WTC11 (cell line): ENCODE measurements around the gene SKP2. TPM values are rescaled to one million over a fixed set of nuclear protein-coding genes. Genes with fewer than 3 reads are reported as not detected.

Experiments used
- ATAC-seq: fragments of 200-7000 bp; cut with Tn5 transposase; 2 replicates; pipeline ENCODE4 v1.10.0; 2021; ENCODE audit warnings: mild to moderate bottlenecking, moderate library complexity
- CTCF ChIA-PET: fragments of 300-600 bp; sonication (Branson Sonifier 250); formaldehyde crosslinking; loops from one replicate; lab custom pipeline; 2021; ENCODE audit warnings: antibody characterized with exemption; lab: Charles Lee
- POLR2A ChIA-PET: fragments of 350-600 bp; sonication (Branson Sonifier 250); formaldehyde crosslinking; loops from one replicate; lab custom pipeline; 2021; ENCODE audit warnings: antibody characterized with exemption; lab: Charles Lee
- DNase-seq: peaks from one replicate; pipeline ENCODE4 v3.0.0; 2021; ENCODE audit warnings: low spot score
- H3K27ac Mint-ChIP-seq: 2 replicates; pipeline ENCODE4 v1.8.0; 2021; ENCODE audit warnings: mixed read lengths
- H3K27me3 Mint-ChIP-seq: 2 replicates; pipeline ENCODE4 v1.8.0; 2021; ENCODE audit warnings: low read depth, mild to moderate bottlenecking, moderate library complexity, mixed read lengths
- H3K36me3 Mint-ChIP-seq: 2 replicates; pipeline ENCODE4 v1.8.0; 2021; ENCODE audit warnings: mixed read lengths
- H3K4me1 Mint-ChIP-seq: 2 replicates; pipeline ENCODE4 v1.8.0; 2022; ENCODE audit warnings: mixed read lengths
- H3K4me3 Mint-ChIP-seq: 2 replicates; pipeline ENCODE4 v1.8.0; 2021; ENCODE audit warnings: mild to moderate bottlenecking, moderate library complexity, mixed read lengths
- H3K9me3 Mint-ChIP-seq: 2 replicates; pipeline ENCODE4 v1.8.0; 2021; ENCODE audit warnings: mixed read lengths
- ATF1 ChIP-seq: sonication (generic); formaldehyde crosslinking; IDR thresholded peaks from 2 replicates; pipeline ENCODE4 v1.8.1; 2023; ENCODE audit warnings: mild to moderate bottlenecking, moderate library complexity, missing genetic modification reagents
- NFATC4 ChIP-seq: fragments of 250-450 bp; sonication (Bioruptor Pico); IDR thresholded peaks from 2 replicates; pipeline ENCODE4 v1.9.0; 2021; ENCODE audit warnings: mild to moderate bottlenecking
- RELA ChIP-seq: sonication (generic); formaldehyde crosslinking; IDR thresholded peaks from 2 replicates; pipeline ENCODE4 v1.8.1; 2022; ENCODE audit warnings: missing genetic modification reagents, mild to moderate bottlenecking, borderline replicate concordance
- SP1 ChIP-seq: sonication (generic); formaldehyde crosslinking; conservative IDR thresholded peaks from 2 replicates; pipeline ENCODE4 v1.8.1; 2022; ENCODE audit warnings: missing genetic modification reagents
- ZNF219 ChIP-seq: sonication (generic); formaldehyde crosslinking; IDR thresholded peaks from 2 replicates; pipeline ENCODE4 v1.8.0; 2023; ENCODE audit warnings: missing genetic modification reagents, mild to moderate bottlenecking, borderline replicate concordance
- microRNA-seq: library from miRNA; unstranded; fragments of <30 nt; microRNA quantifications from one replicate; pipeline ENCODE4 v1.2.0, GENCODE V29; 2022; ENCODE audit warnings: borderline number of aligned reads
- total RNA-seq: library from RNA; stranded (reverse); gene quantifications from 3 replicates; pipeline ENCODE4 v1.2.3, GENCODE V29; 2021
- TF ChIP-seq, protein P1 (sequence below): sonication (generic); formaldehyde crosslinking; IDR thresholded peaks from 2 replicates; pipeline ENCODE4 v1.8.1; 2023; ENCODE audit warnings: mild to moderate bottlenecking, missing genetic modification reagents, borderline replicate concordance
- TF ChIP-seq, protein P2 (sequence below): sonication (generic); formaldehyde crosslinking; IDR thresholded peaks from 2 replicates; pipeline ENCODE4 v1.8.0; 2022; ENCODE audit warnings: mild to moderate bottlenecking, missing genetic modification reagents

SKP2 gene
- total RNA-seq, 1 experiment from 2014 or later, result 68.0 TPM

DNA sequence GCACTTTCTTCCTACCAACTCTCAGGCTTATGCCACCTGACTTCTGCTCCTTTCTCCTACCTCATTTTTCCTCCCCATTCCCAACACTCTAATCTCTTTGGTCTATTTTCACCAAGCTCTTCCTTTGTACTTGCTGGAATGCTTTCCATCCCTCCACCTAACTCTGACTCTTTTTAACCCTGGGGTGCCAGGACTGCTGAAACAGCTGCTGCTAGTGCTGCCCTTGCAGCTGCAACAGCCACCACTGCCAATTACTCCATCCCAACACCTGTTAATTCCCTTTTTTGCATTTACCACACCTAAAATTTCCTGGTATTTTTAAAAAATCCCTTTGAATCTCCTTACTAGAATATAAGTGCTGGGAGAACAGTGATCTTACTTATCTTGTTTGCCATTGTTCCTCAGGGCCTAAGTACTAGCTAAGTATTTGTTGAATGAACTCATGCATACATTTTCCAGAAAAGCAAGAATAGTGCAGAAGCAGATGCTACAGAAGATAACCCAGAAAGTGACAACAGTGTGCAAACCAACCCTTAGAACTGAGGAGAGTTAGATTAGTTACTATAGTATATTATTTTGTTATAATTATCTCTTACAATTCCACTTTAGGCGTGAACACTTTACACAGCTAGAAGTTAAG, 78.4 kb downstream of the SKP2 start (continued):
- TF ChIP-seq, protein P1, sequence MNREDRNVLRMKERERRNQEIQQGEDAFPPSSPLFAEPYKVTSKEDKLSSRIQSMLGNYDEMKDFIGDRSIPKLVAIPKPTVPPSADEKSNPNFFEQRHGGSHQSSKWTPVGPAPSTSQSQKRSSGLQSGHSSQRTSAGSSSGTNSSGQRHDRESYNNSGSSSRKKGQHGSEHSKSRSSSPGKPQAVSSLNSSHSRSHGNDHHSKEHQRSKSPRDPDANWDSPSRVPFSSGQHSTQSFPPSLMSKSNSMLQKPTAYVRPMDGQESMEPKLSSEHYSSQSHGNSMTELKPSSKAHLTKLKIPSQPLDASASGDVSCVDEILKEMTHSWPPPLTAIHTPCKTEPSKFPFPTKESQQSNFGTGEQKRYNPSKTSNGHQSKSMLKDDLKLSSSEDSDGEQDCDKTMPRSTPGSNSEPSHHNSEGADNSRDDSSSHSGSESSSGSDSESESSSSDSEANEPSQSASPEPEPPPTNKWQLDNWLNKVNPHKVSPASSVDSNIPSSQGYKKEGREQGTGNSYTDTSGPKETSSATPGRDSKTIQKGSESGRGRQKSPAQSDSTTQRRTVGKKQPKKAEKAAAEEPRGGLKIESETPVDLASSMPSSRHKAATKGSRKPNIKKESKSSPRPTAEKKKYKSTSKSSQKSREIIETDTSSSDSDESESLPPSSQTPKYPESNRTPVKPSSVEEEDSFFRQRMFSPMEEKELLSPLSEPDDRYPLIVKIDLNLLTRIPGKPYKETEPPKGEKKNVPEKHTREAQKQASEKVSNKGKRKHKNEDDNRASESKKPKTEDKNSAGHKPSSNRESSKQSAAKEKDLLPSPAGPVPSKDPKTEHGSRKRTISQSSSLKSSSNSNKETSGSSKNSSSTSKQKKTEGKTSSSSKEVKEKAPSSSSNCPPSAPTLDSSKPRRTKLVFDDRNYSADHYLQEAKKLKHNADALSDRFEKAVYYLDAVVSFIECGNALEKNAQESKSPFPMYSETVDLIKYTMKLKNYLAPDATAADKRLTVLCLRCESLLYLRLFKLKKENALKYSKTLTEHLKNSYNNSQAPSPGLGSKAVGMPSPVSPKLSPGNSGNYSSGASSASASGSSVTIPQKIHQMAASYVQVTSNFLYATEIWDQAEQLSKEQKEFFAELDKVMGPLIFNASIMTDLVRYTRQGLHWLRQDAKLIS (CRISPR knock-in tag), result no peak
- TF ChIP-seq ZNF219 (CRISPR knock-in tag), result no peak

DNA sequence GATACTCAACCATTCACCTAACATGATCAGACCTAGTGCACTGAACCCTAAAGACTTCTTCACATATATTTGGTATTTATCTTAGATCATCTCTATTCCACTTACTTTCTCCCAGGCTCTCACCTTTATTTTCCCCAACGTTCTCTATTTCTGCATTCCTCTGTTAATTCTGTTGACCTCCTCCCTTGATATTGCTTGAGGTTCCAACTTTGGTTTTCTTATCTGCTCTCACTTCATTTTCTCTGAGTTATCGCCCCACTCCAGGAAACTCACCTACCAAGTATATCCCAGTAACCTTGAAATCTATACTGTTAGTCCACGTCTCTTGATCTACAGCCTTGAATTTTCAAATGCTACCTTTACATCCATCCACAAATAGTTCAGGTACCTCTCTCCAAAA, 80.6 kb downstream of the SKP2 start:
- Mint-ChIP-seq H3K4me1 (peaks cover 5% of the 10 kb centered on the region), H3K27ac (no peak overlapping the region), H3K9me3 (no peaks in the 10 kb centered on the region), H3K27me3 (no peaks in the 10 kb centered on the region), H3K36me3 (no peaks in the 10 kb centered on the region), H3K4me3 (no peak overlapping the region)
- DNase-seq (no peak), ATAC-seq (no peak)
- POLR2A ChIA-PET, result no interaction called here
- CTCF ChIA-PET, result interaction anchor here (1.2 kb wide), 1 partner anchor 10 kb away, joined by 3 read pairs; no protein-coding TSS in a partner anchor
- TF ChIP-seq NFATC4 (CRISPR knock-in tag) (no peak), SP1 (CRISPR knock-in tag) (no peak), RELA (CRISPR knock-in tag) (no peak), ATF1 (CRISPR knock-in tag) (no peak)
- TF ChIP-seq, protein P2, sequence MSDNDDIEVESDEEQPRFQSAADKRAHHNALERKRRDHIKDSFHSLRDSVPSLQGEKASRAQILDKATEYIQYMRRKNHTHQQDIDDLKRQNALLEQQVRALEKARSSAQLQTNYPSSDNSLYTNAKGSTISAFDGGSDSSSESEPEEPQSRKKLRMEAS (CRISPR knock-in tag), result no peak

Small RNA genes within 50 kb of the gene (microRNA-seq; reads per million reads assigned to microRNA genes)
- not detected for gene MIR580

Other genes starting within 250 kb of the SKP2 start
- not detected in 3 replicates for gene CAPSL, start 213.5 kb upstream of the SKP2 start, total RNA-seq
- 2.0 to 2.7 TPM (median 2.1 TPM) in 3 replicates for gene UGT3A1, start 160.7 kb upstream of the SKP2 start, total RNA-seq
- gene UGT3A2, start 85.2 kb upstream of the SKP2 start, total RNA-seq, result 13.6 to 16.5 TPM (median 15.7 TPM) in 3 replicates
- 4.3 to 5.6 TPM (median 4.9 TPM) in 3 replicates for gene LMBRD2, start 224 bp upstream of the SKP2 start, total RNA-seq
- 11.7 to 18.2 TPM (median 17.0 TPM) in 3 replicates for gene NADK2, start 89.8 kb downstream of the SKP2 start, total RNA-seq
- not detected in 3 replicates for gene RANBP3L, start 149.8 kb downstream of the SKP2 start, total RNA-seq